Gastrocnemius medialis (tissue), 4 donors: ENCODE results near the gene ST14.

Experiments used
- POLR2A ChIP-seq, 2 donors: fragments of 450-650 bp; IDR thresholded peaks; one replicate each; pipeline ENCODE4 v1.6.1; 2017; ENCODE audit warnings: antibody characterized with exemption in 2 of 2, mild to moderate bottlenecking in 2 of 2, moderate library complexity in 2 of 2
- TF ChIP-seq, protein P1 (sequence below), 5 experiments: fragments of 450-650 bp in 3 of 5; fragments of 200-600 bp in 2 of 5; sonication (generic) in 2 of 5; IDR thresholded peaks in 4 of 5; conservative IDR thresholded peaks in 1 of 5; 1 replicate in 4 of 5; 2 replicates in 1 of 5; pipeline ENCODE4 v1.5.1; 2016 to 2019; ENCODE audit warnings: antibody characterized with exemption in 5 of 5, mild to moderate bottlenecking in 3 of 5, moderate library complexity in 3 of 5

DNA sequence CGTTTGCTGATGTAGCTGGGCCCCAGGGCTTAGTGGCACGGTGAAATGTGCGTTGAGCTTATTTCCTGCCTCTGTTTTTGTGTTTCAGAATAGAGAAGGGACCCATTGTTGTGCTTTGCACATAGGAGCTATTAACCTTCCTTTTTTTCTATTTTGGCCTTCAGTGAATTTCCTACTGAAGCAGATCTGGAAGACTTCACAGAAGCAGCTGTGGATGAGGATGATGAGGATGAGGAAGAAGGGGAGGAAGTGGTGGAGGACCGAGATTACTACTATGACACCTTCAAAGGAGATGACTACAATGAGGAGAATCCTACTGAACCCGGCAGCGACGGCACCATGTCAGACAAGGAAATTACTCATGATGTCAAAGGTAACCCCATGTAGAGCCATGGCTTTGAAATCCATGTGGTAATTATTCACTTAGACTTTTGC is 37.4 kb upstream of the ST14 start:
- TF ChIP-seq, protein P1, sequence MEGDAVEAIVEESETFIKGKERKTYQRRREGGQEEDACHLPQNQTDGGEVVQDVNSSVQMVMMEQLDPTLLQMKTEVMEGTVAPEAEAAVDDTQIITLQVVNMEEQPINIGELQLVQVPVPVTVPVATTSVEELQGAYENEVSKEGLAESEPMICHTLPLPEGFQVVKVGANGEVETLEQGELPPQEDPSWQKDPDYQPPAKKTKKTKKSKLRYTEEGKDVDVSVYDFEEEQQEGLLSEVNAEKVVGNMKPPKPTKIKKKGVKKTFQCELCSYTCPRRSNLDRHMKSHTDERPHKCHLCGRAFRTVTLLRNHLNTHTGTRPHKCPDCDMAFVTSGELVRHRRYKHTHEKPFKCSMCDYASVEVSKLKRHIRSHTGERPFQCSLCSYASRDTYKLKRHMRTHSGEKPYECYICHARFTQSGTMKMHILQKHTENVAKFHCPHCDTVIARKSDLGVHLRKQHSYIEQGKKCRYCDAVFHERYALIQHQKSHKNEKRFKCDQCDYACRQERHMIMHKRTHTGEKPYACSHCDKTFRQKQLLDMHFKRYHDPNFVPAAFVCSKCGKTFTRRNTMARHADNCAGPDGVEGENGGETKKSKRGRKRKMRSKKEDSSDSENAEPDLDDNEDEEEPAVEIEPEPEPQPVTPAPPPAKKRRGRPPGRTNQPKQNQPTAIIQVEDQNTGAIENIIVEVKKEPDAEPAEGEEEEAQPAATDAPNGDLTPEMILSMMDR (IDR thresholded peaks at IDR 0.05 in 4 of 5, conservative IDR thresholded peaks at IDR 0.05 in 1 of 5): no peak
- TF ChIP-seq POLR2A (IDR thresholded peaks at IDR 0.05): no peak
